Loucy (cell line): ENCODE measurements around the gene C17orf67.

Experiments
- H2AFZ ChIP-seq: fragments of 200-600 bp; sonication (generic); 2 replicates; pipeline ENCODE4 v1.6.0; 2016; ENCODE audit warnings: antibody characterized with exemption, mild to moderate bottlenecking, low read length, moderate library complexity
- H3F3A ChIP-seq: fragments of 200-600 bp; 2 replicates; pipeline ENCODE4 v1.6.0; 2016; ENCODE audit warnings: antibody characterized with exemption, low read depth, mild to moderate bottlenecking
- H3K27me3 ChIP-seq: fragments of 200-600 bp; sonication (generic); 2 replicates; pipeline ENCODE4 v1.6.1; 2014; ENCODE audit warnings: low read length, mild to moderate bottlenecking; ENCODE audit not compliant: insufficient read depth, poor library complexity, severe bottlenecking
- H3K36me3 ChIP-seq: fragments of 200-600 bp; sonication (generic); 2 replicates; pipeline ENCODE4 v1.6.1; 2016; ENCODE audit warnings: low read length; ENCODE audit not compliant: insufficient read depth
- H3K4me1 ChIP-seq: fragments of 200-600 bp; sonication (generic); 2 replicates; pipeline ENCODE4 v1.5.1; 2014; ENCODE audit warnings: low read length, mild to moderate bottlenecking; ENCODE audit not compliant: insufficient read depth, poor library complexity, severe bottlenecking
- H3K4me2 ChIP-seq: fragments of 200-600 bp; sonication (generic); 2 replicates; pipeline ENCODE4 v1.6.0; 2014; ENCODE audit warnings: antibody characterized with exemption, low read length, low read depth, mild to moderate bottlenecking; ENCODE audit not compliant: poor library complexity, severe bottlenecking
- H3K4me3 ChIP-seq: fragments of 200-600 bp; sonication (generic); 2 replicates; pipeline ENCODE4 v1.5.1; 2014; ENCODE audit warnings: low read length, mild to moderate bottlenecking, mixed read lengths; ENCODE audit not compliant: poor library complexity, severe bottlenecking
- H3K79me2 ChIP-seq: fragments of 200-600 bp; sonication (generic); 2 replicates; pipeline ENCODE4 v1.6.1; 2014; ENCODE audit warnings: low read length; ENCODE audit not compliant: insufficient read depth
- H3K9ac ChIP-seq: fragments of 200-600 bp; sonication (generic); 2 replicates; pipeline ENCODE4 v1.6.0; 2014; ENCODE audit warnings: mild to moderate bottlenecking, low read depth, low read length, moderate library complexity; ENCODE audit not compliant: poor library complexity, severe bottlenecking
- H3K9me2 ChIP-seq: fragments of 200-600 bp; sonication (generic); replicated peaks from 2 replicates; pipeline ENCODE4 v1.6.1; 2016; ENCODE audit warnings: low read depth, low read length, mixed read lengths
- H3K9me3 ChIP-seq: fragments of 200-600 bp; sonication (generic); 2 replicates; pipeline ENCODE4 v1.6.1; 2014; ENCODE audit warnings: mild to moderate bottlenecking, antibody characterized with exemption, low read length, low read depth; ENCODE audit not compliant: insufficient read depth
- H4K20me1 ChIP-seq: fragments of 200-600 bp; sonication (generic); 2 replicates; pipeline ENCODE4 v1.6.0; 2014; ENCODE audit warnings: antibody characterized with exemption, low read length, mild to moderate bottlenecking; ENCODE audit not compliant: insufficient read depth, poor library complexity, severe bottlenecking
- CTCF ChIP-seq: fragments of 200-600 bp; sonication (generic); conservative IDR thresholded peaks from 2 replicates; pipeline ENCODE4 v1.5.1; 2014; ENCODE audit warnings: mild to moderate bottlenecking, antibody characterized with exemption, low read length
- EZH2phosphoT487 ChIP-seq: fragments of 200-600 bp; IDR thresholded peaks from 2 replicates; pipeline ENCODE4 v1.6.1; 2018; ENCODE audit warnings: antibody characterized with exemption, mild to moderate bottlenecking, moderate library complexity, borderline replicate concordance

The C17orf67 gene

GRCh38 chr17:56834380-56835263, 902 bp upstream of the C17orf67 start:
- H3K36me3 ChIP-seq = peaks cover 5% of the 10 kb centered on the region; the same call in 1 of the 2 replicates
- H3K4me1 ChIP-seq = peaks cover 70% of the 10 kb centered on the region
- H3F3A ChIP-seq = no peaks in the 10 kb centered on the region
- H4K20me1 ChIP-seq = peaks cover 72% of the 10 kb centered on the region
- TF ChIP-seq CTCF = peak; percentile 29; the same call in 1 of the 2 replicates
- TF ChIP-seq EZH2phosphoT487 = no peak
- H3K9me2 ChIP-seq = no peaks in the 10 kb centered on the region
- peak overlapping the region; percentile 87 for H3K9ac ChIP-seq
- H3K9me3 ChIP-seq = no peaks in the 10 kb centered on the region
- peaks cover 90% of the 10 kb centered on the region for H3K79me2 ChIP-seq
- H3K4me3 ChIP-seq = peak overlapping the region; percentile 92
- peak overlapping the region; percentile 85 for H2AFZ ChIP-seq
- peak overlapping the region; percentile 96 for H3K4me2 ChIP-seq
- no peaks in the 10 kb centered on the region for H3K27me3 ChIP-seq

- Histone ChIP-seq H3K4me3 (peak overlapping the region; percentile 92), H3K9ac (peak overlapping the region; percentile 87), H3K4me1 (peaks cover 61% of the 10 kb centered on the region), H4K20me1 (peaks cover 59% of the 10 kb centered on the region), H3F3A (no peaks in the 10 kb centered on the region), H3K9me3 (no peaks in the 10 kb centered on the region), H3K36me3 (peaks cover 2% of the 10 kb centered on the region; the same call in 1 of the 2 replicates), H3K27me3 (no peaks in the 10 kb centered on the region), H2AFZ (peak overlapping the region; percentile 85), H3K9me2 (no peaks in the 10 kb centered on the region), H3K79me2 (peaks cover 87% of the 10 kb centered on the region), H3K4me2 (peak overlapping the region; percentile 96)
- no peak for TF ChIP-seq EZH2phosphoT487
- TF ChIP-seq CTCF = no peak
Measured at GRCh38 chr17:56833057-56833808, 487 bp downstream of the C17orf67 start.

- Histone ChIP-seq H4K20me1 (peaks cover 51% of the 10 kb centered on the region), H3K4me3 (peak overlapping the region; percentile 92), H2AFZ (peak overlapping the region; percentile 85; the same call in 1 of the 2 replicates)
Measured at GRCh38 chr17:56832446-56832845, 1.3 kb downstream of the C17orf67 start.

More at GRCh38 chr17:56832446-56832845, 1.3 kb downstream of the C17orf67 start:
- Histone ChIP-seq H3K9ac (peak overlapping the region; percentile 87), H3K9me3 (no peaks in the 10 kb centered on the region), H3K9me2 (no peaks in the 10 kb centered on the region), H3K36me3 (no peaks in the 10 kb centered on the region), H3K27me3 (no peaks in the 10 kb centered on the region), H3K4me1 (peaks cover 53% of the 10 kb centered on the region), H3K4me2 (peak overlapping the region; percentile 96), H3K79me2 (peaks cover 80% of the 10 kb centered on the region), H3F3A (no peaks in the 10 kb centered on the region)
- TF ChIP-seq EZH2phosphoT487 = no peak
- TF ChIP-seq CTCF = no peak
